Hematopoietic multipotent progenitor cell treated with erythropoietin and hydrocortisone succinate and interleukin-3 and kit ligand, for 6 days (in vitro differentiated cells): Measurements from ENCODE around the gene EFTUD2.

ENCODE experiments used
- DNase-seq: peaks from one replicate; pipeline ENCODE4 v3.0.0-alpha.2; 2015

The EFTUD2 gene

GRCh38 chr17:44804302-44805089 lies 94.7 kb downstream of the EFTUD2 start:
- DNase-seq = no peak

- DNase-seq = no peak
These were observed 97.4 kb downstream of the EFTUD2 start for GRCh38 chr17:44801880-44802279.
